GM21619 (cell line): Measurements from ENCODE around the gene CBX2.
"Not testable (repeated sequence)": the region's sequence is repeated elsewhere in the genome, so short reads cannot be mapped to it uniquely, and the experiment has no call there.

Source experiments
- ATAC-seq: cut with Tn5 transposase; IDR thresholded peaks from one replicate; pipeline ENCODE4 v1.9.1; 2021; ENCODE audit not compliant: unreplicated experiment

The CBX2 gene

GRCh38 chr17:79742951-79743476 lies 34.9 kb upstream of the CBX2 start:
- no peak for ATAC-seq

GRCh38 chr17:79743614-79744013 lies 34.3 kb upstream of the CBX2 start:
- ATAC-seq, result no peak

GRCh38 chr17:79745641-79746105 lies 32.3 kb upstream of the CBX2 start:
- no peak for ATAC-seq

DNA sequence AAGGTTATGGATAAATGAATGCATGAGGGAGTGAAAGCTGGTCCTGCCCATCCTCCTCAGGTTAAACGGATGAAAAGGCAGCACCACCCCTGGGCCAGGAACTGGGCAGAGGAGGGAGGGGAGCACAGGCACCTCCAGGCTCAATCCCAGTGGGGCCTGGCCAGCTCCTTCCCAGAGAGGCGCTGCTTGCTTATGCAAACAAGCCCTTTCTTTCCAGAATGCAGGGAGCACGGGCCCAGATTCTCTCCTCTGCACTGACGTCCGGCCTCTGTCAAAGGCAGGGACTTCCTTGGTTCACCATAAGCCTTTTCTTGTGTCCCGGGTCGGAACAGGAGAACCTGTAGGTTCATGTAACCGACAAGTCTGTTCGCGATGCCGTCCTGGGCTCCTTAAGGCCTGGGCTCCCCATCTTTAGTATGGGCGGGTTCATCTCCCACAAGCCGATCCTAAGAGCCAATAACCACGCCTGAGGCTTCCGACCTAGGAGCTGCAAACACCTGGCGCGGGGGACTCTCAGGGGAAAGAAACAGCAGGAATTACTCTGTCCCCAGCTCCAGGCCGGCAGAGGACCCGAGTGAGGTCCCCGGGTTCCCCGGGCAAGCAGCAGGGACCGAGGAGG lies 30.9 kb upstream of the CBX2 start:
- ATAC-seq, result no peak

DNA sequence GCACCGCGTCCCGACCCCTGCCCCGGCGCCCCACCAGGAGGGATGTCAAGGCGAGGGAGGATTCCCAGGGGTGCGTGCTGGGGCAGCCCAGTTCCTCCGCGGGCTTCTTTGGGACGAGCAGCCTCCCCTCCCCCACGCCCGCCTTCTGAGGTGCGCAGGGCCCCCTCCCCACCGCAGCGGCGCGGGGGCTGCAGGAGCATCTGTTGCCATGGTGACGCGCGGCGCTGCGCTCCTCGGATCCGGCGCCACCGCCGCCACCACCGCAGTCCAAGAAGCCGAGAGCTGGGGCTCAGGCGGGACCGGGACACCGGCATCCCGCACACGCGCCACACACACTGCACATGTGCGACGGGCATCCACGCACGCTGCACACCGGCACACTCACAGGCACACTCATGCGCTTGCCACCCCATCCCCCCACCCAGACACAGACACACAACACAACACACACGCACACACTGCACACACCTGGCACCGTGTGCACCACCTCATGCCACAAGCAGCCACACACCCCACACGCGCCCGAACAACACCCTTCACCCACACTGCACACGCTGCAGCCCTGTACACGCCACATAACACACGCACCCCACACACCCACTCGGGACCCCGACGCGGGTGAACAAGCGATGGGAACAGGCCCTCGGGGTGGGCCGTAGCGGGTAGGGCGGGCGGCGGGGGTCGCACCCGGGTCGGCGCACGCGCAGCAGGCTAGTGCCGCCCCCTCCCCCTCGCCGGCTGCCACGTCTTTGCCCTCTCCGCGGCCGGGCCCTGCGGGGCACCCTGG lies 30.2 kb upstream of the CBX2 start:
- ATAC-seq, result no peak

GRCh38 chr17:79748295-79749099 lies 29.5 kb upstream of the CBX2 start:
- no peak for ATAC-seq

DNA sequence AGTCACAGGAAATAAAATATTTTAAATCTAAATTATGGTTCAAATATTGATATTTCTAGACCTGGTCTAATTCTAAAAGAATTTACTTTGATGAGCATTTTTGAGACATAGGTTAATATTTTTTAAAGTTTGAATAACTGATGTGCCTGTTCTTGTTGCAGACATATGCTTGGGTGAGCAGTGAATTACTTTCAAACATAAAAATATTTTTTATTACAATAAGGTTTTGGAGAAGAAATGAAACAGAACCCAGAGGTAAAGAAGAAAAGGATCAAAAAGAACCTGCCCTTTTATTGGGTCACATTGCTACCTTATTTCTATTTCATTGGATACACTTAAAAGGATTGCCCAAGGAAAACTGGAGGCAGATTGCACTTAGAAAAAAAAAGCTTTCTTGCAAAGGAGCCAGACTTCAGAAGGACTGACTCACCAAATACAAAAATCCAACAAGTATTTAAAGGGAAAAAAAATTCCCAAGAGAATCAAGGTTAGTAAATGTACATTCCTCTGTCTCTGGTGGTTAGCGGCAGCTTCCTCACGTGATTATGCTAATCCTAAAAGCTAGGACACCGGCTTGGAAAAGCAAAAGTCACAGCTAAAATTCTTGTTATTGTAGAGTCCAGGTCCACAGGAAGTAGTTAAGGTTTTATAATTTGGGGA lies 28.7 kb upstream of the CBX2 start:
- ATAC-seq, result no peak

DNA sequence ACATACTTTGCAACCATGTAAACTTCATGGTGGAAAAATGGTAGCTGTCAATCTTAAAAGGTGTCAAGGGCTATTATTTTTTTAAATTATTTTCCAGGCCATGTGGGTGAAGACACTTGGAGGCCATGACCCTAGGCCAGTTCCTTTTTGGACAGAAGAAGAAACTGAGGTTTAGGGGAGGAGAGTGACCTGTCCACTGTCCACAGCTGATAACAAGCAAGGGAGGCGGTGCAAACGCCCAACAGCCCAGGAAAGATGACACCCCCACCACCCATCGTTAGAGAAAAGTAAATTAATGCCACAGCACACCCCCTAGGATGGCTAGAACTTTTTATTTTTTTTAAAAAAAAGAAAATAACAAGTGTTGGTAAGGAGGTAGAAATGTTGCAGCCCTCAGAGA lies 28.0 kb upstream of the CBX2 start:
- ATAC-seq, result no peak

DNA sequence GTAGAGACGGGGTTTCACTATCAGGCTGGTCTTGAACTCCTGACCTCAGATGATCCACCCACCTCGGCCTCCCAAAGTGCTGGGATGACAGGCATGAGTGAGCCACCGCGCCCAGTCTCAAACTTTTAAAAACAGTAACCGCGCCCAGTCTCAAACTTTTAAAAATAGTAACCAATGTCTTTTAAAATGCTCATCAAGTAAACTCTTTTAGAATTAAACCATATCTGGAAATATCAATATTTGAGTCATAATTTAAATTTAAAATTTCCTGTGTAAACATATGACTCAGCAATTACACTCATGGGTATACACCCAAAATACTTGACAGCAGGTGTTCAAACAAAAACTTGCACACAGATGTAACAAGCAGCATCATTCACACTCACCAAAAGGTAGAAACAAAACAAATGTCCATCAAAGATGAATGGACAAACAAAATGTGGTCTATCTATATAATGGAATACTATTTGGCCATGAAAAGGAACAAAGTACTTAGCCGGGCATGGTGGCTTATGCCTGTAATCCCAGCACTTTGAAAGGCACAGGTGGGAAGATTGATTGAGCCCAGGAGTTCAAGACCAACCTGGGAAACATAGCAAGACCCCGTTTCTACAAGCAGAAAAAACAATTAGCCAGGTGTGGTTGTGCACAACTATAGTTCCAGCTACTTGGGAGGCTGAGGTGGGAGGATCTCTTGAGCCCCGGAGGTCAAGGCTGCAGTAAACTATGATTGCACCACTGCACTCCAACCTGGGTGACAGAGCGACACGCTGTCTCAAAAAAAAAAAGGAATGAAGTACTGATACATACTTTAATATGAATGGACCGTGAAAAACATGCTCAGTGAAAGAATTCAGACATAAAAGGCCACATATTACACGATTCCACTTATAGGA lies 27.1 kb upstream of the CBX2 start:
- ATAC-seq, result no peak

DNA sequence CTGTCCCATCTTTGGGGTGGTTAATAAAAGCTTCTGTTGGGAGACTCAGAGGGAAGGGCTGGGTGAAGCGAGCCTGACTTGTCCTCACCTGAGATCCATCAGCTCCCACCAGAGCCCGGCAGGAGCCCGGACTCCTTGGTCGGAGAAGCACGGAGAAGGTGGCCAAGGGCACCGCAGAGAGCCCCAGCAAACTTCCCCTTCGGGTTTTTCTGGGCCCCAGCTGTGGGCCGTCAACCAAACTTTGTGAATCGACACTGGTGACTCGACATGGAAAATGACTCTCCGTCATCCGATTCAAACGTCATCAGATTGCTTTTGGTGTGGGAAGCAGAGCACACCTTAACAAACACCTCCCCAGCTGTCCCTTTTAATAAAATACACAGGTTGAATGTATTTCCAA lies 25.8 kb upstream of the CBX2 start:
- no peak for ATAC-seq

- no peak for ATAC-seq
These were observed 23.6 kb upstream of the CBX2 start for GRCh38 chr17:79754370-79754769.

- not testable (repeated sequence) for ATAC-seq
These were observed 23.0 kb upstream of the CBX2 start for GRCh38 chr17:79754903-79755302.

GRCh38 chr17:79755591-79755990 lies 22.4 kb upstream of the CBX2 start:
- no peak for ATAC-seq

DNA sequence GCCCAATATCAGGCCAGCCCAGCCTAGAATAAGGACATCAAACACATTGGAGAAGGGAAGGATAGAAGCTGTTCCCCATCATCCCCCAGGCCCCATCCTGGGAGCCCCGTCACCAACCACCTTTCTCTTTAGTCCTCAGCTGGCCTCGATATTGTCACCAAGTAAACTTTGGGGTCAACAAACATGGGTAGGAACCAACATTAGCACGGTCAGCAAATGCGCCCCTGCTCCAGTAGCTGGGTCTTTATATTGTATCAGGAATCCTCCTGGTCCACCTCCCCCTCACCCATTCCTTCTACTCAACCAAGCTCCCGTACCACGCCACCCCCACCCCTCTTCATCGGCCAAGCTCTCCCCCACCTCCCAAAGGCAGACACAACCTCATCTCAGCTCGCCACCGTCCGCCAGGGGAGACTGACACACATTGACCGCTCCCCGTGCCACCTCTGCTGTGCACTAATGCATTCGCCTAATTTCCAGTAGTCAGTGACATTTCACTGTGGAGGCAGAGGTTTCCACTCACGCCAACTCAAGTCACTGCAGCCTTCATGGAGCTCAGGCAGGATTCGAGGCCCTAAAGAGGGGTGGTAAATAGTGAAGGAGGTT lies 20.7 kb upstream of the CBX2 start:
- no peak for ATAC-seq

GRCh38 chr17:79758271-79758670 lies 19.7 kb upstream of the CBX2 start:
- no peak for ATAC-seq

GRCh38 chr17:79760197-79760906 lies 17.6 kb upstream of the CBX2 start:
- no peak for ATAC-seq

DNA sequence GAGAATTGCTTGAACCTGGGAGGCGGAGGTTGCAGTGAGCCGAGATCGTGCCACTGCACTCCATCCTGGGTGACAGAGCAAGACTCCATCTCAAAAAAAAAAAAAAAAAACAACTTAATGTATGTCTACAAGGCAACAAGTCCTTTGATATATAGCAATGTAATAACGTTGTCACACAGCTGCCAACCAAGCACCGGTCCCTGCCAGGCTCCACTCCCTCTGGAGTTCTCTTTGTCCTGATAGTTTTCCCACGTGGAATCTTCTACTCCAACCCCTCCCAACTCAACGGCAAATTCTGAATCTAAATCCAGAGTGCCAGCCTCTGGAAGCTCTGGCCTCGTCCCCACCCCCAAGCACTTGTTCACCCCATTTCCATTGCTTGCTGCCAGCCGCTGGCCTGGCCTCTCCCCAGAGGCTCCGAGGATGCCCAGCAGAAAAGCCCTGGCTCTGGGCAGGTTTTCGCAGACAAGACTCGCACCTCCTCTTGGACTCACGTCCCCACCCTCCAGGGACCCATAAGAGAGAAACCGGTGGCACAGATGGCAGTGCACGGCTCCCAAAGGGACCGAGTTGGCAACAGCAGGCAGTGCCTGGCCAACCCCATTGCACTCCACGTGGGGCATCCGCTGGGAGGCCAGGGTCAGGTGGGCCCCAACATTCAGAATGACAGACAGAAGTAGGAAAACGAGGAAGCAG lies 15.9 kb upstream of the CBX2 start:
- no peak for ATAC-seq

- ATAC-seq, result no peak
These were observed 12.2 kb upstream of the CBX2 start for GRCh38 chr17:79765708-79766107.
